Measurements from ENCODE around the gene EPHB6. TPM values are rescaled to one million over a fixed set of nuclear protein-coding genes. Genes with fewer than 3 reads are reported as not detected.

Gene EPHB6
- total RNA-seq, 1 donor from 2014 or later, result 4.4 TPM

DNA sequence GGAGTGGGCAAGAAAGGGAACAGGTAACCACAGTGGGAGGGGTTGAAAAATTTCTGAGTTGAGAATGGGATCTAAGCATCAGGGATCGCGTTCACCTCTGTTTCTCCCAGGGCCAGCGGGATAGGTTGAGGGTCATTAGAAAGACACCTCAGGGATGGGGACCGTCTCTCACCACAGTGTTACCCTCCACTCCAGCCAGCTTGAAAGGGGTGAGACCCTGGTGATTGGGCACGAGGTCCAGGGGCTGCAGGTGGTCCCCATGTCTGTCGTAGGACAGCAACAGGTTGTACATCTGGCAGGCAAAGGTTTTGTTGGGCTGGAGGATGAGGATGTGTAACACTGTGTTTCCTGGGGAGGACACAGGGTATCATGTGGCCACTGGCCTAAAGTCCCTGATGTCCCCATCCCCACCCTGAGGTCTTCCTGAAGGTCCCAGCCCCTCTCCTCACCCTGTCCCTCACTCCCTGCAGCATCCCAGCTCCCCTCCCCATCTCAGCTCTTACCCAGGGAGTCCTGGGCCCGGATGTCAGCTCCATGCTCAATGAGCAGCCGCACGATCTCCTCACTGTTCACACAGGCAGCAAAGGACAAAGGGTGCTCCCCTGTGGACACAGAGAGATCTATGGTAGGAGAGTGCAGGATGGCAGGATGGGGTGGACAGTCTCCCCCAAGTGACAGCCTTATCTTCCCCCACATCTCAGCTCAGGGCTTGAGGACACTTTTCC, 21.5 kb downstream of the EPHB6 start:
- intact Hi-C loops (cut with micrococcal nuclease), result no loop called here

DNA sequence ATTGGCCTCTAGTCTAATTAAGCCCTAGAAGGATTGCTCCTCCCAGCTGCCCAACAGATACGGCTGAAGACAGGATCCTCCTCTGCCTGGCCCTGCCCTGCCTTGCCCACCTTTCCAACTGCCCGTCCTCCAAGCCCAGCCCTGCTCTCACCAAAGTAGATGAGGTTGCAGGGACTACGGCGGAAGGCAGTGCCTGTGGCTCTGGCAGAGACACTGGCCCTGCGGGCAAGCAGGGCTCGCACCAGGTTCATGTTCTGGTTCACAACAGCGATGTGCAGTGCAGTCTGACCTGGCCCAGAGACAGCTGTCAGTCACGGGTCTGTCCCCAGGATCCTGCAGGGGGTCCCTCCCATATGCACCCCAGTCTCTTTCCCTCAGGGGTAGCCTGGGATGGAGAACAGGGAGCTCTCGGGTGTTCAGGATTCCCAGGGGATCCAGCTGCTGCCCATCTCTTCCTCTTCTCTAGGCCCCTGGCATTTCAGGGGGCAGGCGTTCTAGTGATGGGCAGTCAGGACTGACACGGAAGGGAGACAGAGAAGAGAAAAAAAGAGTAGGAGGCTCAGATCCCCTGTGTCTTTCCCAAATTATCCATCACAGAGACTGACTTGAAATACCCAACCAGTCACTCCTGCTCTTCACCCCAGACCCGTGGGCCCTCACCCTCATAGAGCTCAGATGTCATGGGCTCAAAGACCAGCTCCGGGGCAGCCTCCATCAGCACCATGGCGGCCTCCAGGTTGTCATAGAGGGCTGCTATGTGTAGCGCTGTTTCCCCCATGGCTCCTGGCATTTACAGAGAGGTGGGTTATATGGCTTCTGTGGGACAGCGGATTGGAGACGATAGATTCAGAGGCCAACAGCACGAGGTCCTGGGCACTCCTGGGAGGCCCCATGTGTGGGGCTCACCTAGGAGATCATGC, 22.4 kb downstream of the EPHB6 start:
- intact Hi-C loops (cut with micrococcal nuclease), result no loop called here

DNA sequence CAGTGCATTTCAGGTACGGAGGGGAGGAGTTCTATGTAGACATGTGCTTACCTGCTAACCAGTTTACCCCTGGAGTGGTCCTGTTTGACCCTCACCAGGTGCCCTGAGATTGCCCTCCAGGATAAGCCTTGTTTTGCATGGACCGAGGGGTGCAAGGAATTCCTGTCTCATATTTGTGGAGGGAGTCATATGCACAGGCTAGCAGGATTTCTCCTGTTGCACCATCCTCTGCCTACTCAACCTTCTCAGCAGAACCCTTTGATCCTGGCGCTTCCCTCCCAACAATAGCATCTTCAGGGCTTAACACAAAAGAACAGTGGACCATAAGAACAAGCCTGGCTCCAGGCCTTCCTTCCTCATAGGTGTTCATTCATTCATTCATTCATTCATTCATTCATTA, 23.4 kb downstream of the EPHB6 start:
- intact Hi-C loops (cut with micrococcal nuclease), result no loop called here

DNA sequence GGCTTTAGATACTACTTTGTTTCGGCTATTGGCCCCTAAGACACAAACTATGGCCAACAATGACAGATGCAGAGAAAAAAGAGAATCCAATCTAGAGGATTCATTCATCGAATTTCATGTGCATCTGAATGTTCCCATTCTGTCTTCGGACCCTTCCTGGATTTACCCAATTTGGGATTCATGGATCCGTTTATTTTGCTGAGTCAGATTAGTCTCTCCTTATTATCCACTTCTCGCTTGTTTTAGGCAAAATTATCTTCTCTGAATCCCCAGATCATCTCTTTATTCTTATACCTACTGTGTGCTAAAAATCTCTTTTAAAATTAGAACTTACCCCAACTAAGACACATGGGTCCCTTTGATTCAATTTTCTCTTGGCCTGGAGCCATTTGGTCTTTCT, 24.2 kb downstream of the EPHB6 start:
- intact Hi-C loops (cut with micrococcal nuclease), result no loop called here

DNA sequence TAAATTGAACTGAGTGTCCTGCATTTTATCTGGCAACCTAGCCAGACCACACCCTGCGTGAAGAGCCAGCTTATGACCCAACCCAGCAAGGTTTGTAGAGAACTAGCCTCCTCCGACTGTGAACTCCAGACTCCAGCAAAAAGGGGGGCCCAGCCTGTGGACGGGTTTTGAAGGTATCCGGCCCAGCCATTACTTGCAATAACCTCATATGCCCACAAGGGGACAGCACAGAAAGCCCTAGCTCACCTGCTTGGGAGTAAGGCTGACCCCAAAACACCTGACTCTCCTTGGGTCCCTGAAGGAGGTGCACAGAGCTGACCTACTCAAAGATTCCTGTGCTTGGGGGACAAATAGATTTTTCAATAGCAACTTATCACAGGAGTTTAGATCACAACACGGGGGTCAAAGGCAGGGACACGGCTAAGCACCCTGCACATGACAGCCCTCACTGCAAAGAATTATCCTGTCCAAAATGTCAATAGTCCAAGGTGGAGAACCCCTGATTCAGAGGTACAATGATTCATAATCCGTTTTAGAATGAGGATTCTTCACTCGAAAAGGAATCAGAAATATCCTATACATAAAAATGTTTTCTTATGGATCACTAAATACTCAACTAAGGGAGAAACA, 26.1 kb downstream of the EPHB6 start:
- intact Hi-C loops (cut with micrococcal nuclease), result loop anchor here (2.0 kb wide), 1 partner anchor 122 kb away; no protein-coding TSS in a partner anchor

DNA sequence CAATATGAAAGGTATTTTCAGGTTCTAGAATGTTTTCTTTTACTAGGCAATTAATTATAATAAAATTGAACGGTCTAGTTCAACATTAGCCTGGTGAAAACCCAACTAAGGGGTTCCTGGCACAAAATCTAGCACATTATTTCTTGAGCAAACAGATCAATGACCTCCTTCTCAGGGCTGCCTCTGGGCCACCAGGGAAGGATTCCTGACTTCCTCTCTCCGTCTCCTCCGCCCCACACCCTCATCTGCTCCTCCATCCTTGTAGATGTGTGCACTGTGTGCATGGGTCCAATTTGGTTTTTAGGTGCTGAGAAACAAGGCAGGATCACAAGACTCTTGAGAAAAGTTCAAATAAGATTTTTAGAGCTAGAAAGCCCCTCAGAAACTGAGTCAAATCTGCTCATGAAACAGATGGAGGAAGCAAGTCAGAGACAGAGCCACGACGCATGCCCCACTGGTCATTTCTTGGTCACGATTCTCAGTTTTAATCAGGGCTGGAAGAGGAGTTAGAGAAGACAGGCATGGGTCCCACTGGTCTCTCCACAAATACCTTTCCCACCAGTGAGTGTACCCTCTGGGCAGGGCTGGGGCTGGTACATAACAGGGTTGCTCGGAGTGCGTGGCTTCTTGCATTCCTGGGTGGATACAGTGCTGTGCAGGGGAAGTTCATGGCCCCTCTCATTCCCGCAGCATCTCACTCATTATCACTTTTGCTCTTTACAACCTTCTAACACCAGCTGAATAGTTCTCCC, 26.9 kb downstream of the EPHB6 start:
- intact Hi-C loops (cut with micrococcal nuclease), result loop anchor here (2.0 kb wide), 1 partner anchor 121 kb away; no protein-coding TSS in a partner anchor

DNA sequence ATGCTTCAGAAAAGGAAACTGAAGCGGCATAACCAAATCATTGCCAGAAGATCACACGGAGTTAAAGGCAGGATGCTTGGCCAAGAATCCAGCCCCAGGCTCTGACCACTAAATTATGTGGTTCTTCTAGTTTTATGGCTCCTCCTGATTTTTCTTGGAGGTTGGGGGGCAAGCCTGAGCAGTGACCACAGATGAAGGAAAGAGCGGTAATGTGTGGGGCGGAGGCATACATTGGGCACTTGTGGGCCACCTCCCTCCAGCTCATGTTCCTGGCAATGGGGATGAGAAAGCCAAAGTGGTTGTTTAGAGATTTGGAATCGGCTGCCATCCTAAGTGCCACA, 27.4 kb downstream of the EPHB6 start:
- intact Hi-C loops (cut with micrococcal nuclease), result no loop called here

DNA sequence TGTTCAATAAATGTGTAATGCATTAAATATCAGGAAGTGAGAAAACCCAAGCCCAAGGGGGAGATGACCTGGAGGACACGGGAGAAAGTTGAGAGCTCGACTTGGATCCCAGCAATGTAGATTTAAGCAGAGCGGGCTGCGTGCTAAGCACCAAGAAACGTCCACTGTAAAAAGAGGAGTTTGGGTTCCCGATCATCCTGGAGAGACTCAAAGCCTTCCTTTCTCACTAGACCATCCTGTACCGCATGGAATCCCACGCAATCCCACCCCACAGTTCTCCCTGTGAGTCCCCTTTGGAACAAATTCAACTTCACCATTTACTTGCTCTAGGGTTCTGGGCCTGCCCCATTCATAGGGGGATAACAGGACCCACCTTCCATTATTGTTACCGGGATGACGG, 28.3 kb downstream of the EPHB6 start:
- intact Hi-C loops (cut with micrococcal nuclease), result no loop called here

DNA sequence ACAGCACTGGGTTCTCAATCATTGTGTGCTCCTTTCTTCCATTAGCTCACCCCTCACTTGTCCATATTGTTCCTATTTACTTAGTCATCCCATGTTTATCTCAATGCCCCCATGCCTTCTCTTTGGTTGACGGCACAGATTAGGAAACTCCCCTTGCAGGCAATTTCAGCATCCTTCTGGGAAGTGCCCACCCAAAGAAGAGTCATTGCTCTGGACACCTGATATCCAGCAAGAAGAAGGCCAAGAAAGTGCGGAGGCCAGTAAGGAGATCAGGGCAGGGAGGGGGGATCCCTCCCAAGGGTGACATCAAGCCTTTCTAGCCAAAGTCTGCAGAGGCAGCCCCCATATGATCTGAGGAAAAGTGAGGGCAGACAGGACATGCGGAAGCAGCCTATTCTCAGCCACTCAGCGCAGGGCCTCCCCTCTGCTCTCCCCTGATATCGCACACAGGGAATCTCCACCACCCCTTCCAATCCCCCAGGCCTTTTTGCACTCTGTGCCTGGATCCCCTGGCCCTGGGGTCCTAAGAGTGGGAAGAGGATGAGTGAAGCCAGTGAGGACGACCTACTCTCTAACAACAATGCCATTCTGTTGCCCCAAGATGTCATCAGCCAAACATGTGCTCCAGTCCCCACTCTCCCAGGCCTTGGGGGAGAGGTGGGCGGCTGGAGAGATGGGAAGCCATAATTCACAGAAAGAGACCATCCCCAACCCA, 28.9 kb downstream of the EPHB6 start:
- intact Hi-C loops (cut with micrococcal nuclease), result no loop called here

DNA sequence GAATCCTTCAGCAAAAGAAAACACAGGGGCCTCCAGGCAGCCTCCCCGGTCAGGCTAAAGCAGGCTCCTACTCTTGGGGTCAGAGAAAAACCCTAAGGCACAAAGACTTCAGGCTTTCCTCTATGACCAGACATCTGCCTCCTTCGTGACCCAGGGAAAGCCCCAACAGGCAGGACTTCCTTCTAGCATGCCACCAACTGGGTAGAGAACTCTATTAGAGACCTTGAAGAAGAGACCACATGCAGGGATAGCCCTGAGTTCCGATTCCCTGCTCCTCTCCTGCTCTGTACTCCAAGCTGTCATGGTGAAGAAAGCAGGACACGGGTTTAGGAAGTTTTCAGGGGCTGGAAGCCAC, 29.4 kb downstream of the EPHB6 start:
- intact Hi-C loops (cut with micrococcal nuclease), result no loop called here

DNA sequence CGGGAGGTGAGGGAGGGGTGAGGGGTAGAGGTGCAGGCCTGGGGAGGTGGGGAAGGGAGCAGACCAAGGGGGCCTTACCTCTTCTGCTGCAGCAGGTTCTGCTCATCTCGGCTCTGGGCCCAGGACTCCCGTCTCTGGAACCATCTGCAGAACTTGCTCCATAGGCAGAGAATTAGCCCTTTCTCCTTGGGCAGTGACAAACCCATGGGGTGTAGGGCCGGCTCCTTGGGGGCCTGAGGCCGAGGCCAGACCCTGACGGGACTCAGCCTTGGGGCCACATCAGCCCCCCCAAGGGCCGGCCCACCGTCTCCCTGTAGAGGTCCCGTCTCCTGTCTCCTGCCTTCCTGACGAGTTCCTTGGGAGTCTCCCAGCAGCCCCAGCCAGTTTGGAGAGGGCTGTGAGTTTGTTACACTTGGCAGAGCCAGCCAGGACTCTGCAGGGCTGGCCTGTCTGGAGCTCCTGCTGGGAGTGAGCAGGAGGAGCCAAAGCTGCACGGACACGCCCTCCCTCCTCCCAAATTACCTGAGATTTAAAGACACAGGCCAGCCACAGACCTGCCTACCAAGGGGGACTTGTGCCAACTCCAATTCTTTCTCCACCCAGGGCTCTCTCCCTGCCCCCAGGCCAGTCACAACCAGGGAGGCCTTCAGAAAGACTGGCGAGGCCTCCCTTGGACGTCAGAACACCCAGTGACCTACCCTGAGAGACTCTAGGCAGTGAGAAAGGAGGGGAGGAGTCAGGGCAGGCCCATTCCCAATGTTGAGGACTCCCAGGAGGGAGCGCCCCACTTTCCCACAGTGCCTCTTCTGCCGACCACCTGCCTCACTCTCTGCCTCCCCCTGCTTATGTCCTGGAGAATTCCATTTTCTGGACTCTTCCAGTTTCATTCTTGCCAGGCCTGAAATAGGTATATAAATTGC, 30.7 kb downstream of the EPHB6 start, which contains the start of gene TRPV6:
Gene TRPV6, minus strand, starts transcription at position 435 of the 920 bp plus-strand sequence.
- intact Hi-C loops (cut with micrococcal nuclease), result no loop called here

DNA sequence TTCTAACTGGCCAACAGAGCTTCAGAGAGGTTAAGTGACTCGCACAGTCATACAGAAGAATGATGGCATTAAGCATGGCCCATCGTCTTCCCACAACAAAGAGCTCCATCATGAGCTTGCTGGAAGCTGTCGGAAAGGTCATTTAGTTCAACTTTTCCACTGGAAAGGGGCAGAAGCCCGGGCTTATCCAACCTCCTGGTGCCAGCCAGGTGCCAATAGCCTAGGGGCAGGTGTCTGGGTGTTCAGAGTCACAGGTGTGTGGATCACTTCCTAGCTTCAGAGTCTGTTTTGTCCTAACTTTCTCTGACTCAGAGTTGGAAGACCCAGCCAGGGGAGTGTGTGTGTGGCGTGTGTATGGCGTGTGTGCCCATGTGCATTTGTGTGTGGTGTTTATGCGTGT, 32.0 kb downstream of the EPHB6 start:
- intact Hi-C loops (cut with micrococcal nuclease), result no loop called here

DNA sequence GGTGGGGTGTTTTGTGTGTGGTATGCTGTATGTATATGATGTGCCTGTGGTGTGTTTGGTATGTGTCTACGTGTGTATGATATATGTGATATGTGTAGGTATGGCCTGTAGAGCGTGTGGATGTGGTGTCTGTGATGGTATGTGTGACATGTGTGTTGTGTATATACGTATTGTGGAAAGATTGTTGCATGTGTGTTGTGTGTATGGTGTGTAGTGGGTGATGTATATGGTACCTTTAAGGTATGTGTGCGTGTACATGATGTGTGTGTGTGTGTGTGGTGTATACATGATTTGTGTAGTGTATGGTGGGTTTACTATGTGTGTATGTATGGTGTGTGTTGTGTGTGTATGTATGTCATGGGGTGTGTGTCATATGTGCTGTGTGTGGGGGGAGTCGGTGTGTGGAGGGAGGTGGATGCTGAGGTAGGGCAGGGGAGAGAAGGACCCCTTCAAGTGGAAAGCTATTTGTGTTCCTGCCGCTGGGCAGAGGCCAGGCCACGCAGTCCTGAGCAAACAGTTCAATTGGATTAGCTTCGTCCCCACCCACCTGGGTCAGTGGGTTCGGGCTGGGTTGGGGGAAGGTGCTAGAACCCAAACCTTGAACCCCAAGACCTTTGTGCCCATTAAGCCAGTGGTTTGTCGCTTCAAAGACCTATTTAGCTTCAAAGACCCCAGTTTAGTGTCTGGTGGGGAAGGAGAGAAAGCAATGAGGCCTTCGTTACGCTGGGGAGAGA, 32.6 kb downstream of the EPHB6 start:
- intact Hi-C loops (cut with micrococcal nuclease), result no loop called here

DNA sequence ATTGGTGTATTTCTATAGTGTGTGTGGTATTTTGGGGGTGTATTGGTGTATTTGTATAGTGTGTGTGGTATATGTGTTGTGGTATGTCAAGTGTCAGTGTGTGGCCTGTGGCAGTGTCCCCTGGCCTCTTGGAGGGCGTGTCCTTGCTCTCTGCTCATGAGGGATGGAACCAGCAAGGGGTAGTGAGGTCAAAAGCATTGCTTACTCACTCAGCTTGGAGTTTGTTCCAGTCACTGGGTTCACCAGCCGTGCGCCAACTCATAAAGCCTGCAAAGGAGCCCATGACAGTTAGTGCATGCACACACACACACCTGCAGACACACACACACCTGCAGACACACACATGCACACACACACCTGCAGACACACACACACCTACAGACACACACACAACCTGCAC, 34.9 kb downstream of the EPHB6 start:
- intact Hi-C loops (cut with micrococcal nuclease), result no loop called here

DNA sequence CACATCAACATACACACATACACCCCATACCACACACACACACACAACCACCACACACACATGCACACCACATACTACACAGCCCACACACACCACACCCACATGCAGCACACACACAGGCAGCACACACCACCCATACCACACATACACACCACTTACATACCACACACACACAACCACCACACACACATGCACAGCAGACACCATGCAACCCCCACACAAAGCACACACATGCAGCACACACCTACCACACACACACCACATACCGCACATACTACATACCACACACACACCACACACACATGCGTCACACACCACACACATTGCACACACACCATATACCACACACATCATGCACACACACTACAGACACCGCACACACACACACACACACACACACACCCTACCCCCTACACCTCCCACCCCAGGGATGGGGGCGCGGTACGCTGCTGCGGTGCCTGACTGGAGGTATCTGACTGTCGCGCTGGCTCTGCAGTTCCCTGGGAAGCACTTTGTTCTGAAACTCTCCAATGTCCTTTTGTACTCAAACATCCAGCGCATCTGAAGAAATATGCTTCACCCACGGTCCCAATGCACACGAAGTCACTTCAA, 36.1 kb downstream of the EPHB6 start:
- intact Hi-C loops (cut with micrococcal nuclease), result no loop called here

DNA sequence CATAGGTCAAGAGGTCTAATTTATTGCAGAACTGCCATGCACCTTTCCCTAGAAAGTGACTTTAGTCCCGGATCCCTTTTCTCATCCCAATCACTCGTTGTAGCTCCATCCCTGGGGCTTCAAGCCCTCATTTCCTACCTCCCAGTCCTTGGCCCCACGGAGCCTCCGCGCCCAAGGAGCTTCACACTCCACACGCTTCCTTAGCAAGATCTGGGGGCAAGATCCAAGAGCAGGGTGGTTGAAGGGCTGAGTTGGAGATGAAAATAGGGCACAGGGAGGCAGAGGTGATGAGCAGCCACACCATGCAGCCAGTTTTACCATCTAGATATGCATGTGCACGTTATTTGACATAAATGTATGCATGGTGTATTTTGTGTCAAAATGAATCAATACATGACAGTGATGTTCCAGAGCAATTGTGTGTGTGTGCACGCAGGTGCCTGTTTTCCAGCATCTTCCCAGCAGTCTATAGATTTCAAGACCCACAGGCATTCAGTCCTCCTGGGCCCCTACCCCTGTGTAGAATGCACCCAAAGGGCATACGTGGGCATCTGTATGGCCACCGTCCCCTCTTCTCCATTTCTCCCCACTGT, 36.7 kb downstream of the EPHB6 start:
- intact Hi-C loops (cut with micrococcal nuclease), result no loop called here

DNA sequence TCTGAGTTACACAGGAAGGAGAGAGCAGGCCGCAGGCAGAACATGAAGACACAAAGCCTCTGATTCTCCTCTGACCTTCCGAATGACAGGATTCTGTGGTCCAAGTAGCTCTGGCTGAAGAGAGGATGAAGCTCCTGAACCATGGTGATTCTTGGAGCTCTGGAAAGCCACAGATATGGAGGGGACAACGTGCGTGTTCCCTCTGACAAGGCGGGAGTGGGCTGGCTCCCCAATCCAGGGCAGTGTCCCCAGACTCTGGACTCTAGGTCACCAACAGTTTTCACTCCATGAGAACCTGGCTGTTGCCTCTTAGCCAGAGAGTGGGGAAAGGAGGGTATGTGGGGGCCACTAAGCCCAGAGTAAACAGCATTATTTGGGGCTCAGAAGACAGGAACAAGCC, 38.1 kb downstream of the EPHB6 start:
- intact Hi-C loops (cut with micrococcal nuclease), result no loop called here

Measured in T-helper 2 cell treated with Interferon-gamma antibody and Interleukin-4, amounts not matched to agents 100 ng/mL and 5 ng/mL, for 36 hours (primary cell).